ENCODE measurements around the gene VPS33A.

VPS33A gene

DNA sequence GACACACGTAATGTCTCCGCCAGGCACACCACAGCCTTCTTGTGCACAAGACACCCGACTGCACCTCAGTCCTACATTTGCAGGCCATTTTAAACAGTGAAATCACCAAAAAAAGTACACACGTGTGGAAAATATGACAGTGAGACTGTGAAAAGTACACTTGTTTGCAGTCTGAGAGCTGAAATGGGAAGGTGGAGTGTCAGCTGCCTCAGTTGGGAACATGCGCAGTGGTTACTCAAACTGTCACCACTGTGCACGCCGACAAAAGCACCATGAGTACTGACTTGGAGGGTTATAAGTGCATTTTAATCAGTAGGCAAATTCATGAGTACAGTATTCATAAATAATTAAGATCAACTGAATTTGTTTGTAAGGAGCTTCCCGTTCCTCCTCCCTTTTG, 15.8 kb downstream of the VPS33A start:
- FAIRE-seq (no peak), DNase-seq (ENCODE audit: insufficient read length, low spot score) (no peak)
- TF ChIP-seq, protein P1, sequence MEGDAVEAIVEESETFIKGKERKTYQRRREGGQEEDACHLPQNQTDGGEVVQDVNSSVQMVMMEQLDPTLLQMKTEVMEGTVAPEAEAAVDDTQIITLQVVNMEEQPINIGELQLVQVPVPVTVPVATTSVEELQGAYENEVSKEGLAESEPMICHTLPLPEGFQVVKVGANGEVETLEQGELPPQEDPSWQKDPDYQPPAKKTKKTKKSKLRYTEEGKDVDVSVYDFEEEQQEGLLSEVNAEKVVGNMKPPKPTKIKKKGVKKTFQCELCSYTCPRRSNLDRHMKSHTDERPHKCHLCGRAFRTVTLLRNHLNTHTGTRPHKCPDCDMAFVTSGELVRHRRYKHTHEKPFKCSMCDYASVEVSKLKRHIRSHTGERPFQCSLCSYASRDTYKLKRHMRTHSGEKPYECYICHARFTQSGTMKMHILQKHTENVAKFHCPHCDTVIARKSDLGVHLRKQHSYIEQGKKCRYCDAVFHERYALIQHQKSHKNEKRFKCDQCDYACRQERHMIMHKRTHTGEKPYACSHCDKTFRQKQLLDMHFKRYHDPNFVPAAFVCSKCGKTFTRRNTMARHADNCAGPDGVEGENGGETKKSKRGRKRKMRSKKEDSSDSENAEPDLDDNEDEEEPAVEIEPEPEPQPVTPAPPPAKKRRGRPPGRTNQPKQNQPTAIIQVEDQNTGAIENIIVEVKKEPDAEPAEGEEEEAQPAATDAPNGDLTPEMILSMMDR (IDR thresholded peaks at IDR 0.05; ENCODE audit: insufficient read depth, missing control alignments), result no peak

DNA sequence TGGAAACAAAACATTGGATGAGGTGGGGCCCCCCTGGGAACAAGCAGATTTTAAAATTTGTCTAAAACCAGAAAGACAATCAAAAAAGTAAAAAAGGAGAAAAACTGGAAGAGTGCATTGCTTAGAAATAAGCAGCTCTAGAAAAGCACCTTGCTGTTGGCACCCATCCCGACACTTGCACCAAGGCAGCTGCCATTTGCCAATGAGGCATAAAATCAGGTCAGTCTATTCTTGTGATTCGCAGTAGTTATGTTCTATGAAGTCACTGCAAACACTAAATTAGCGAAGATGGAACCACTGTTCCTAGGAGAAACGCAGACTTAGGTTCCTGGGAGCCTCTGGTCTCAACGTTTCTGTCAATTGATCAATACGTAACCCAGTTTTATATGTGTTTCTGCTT, 16.2 kb downstream of the VPS33A start:
- no peak for DNase-seq (ENCODE audit: insufficient read length, low spot score)
- no peak for FAIRE-seq
- TF ChIP-seq, protein P1 (IDR thresholded peaks at IDR 0.05; ENCODE audit: insufficient read depth, missing control alignments), result no peak

DNA sequence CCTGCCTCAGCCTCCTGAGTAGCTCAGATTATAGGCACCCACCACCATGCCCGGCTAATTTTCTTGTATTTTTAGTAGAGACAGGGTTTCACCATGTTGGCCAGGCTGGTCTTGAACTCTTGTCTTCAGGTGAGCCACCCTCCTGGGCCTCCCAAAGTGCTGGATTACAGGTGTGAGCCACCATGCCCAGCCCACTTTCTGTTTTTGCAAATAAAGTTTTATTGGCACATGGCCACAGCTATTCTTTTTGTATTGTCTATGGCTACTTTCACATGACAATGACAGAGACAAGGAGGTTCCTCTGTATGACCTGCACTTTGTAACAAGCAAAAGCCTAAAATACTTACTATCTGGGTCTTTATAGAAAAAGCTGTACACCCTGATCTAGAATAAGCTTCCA, 20.7 kb downstream of the VPS33A start:
- no peak for FAIRE-seq
- no peak for DNase-seq (ENCODE audit: insufficient read length, low spot score)
- TF ChIP-seq, protein P1 (IDR thresholded peaks at IDR 0.05; ENCODE audit: insufficient read depth, missing control alignments), result no peak

DNA sequence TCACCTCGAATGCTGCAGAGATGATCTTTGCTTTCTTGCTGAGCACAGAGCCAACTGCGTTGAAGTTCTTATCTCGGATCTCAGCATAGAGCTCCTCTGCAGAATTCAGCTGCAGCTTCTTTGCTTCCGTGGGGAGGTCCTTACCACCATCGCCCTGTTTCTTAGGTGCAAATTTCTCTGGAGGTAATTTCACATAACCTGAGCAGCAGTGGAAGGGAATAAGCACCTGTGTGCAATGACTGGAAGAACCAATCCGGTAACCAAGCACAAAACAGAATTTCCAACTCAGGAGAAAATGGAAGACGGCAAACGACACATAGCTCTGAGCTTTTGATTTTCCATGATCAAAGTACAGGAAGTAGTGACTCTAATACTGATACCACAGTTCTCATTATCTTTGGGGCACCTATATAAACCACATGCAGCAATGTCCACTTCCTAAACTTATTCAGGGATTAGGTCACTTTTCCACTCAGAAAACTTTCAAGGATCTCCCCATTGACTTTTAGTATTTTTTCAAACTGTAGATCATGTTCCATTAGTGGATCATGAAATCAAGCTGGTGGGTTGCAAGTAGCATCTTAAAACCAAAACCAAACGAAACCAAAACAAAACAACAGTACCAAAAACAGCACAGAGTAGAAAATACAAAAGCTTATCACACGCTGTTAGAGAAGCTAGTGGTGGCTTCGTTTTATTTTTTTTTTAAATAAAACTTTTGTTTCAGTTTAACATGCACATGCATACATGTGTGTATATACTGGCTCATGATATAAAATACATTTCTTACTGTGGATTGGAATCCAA, 21.5 kb downstream of the VPS33A start:
- DNase-seq (ENCODE audit: insufficient read length, low spot score), result no peak
- TF ChIP-seq, protein P1 (IDR thresholded peaks at IDR 0.05; ENCODE audit: insufficient read depth, missing control alignments), result no peak
- no peak for FAIRE-seq

DNA sequence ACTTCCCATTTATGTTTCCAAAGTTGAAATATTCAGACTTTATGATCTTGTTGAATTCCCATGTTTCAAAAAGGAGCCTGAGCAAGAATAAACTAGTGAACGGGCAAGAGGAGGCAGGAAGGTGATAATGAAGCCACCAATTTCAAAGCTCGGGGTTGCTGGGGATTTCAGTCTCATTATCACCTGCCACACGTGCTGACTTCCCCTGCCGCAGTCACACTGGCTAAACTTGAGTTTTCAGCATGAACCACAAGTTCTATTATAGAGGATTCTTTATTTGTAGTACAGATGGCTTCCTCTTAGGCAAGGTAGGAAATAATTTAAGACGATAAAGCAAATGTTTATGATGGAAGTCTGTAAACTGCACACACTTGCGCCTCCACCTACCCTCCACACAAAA, 22.3 kb downstream of the VPS33A start:
- no peak for DNase-seq (ENCODE audit: insufficient read length, low spot score)
- no peak for FAIRE-seq
- TF ChIP-seq, protein P1 (IDR thresholded peaks at IDR 0.05; ENCODE audit: insufficient read depth, missing control alignments), result no peak

DNA sequence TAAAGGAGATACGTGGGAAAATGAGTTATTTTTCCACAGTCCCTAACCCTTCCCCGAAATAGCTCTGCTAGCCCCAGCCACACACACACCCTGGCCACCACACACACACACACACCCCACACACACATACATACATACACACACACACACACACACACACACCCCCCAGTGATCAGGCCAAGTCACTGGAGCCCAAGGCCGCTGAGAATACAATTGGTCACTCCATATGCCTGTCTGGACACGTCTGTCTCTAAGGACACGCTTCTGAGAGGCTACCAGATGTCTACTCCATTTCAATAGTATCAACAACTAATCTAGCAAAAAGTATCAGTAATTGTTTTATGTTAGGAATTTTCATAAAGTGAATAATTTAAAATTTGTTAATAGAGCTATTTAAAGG, 27.4 kb downstream of the VPS33A start:
- DNase-seq (ENCODE audit: insufficient read length, low spot score) (no peak), FAIRE-seq (no peak)

DNA sequence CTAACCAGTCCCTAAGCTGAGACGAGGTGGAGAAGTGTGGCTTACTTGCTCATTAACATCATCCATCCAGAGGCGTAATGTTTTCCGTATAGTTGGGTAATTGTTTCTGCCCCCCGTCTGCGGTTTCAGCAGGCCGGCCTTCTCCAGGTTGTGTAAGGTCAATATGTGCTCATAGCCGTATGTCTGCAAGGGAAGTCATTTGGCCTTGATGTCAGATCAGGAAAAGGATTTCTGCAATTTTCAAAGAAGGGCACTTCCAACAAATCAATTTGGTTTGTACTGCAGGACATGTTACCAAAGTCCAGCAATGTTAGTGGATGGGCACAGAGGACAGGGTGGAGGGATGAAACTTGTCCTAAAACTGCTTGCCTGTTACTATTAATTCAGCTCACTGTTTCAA, 30.6 kb downstream of the VPS33A start:
- no peak for FAIRE-seq
- DNase-seq (ENCODE audit: insufficient read length, low spot score), result no peak
- TF ChIP-seq, protein P1 (IDR thresholded peaks at IDR 0.05; ENCODE audit: insufficient read depth, missing control alignments), result no peak

More for the DNA sequence above, 27.4 kb downstream of the VPS33A start:
- TF ChIP-seq, protein P1 (IDR thresholded peaks at IDR 0.05; ENCODE audit: insufficient read depth, missing control alignments), result no peak
